Activated gamma-delta T cell treated with Interleukin-2 at 50 U/mL for 16 hours (primary cell): ENCODE results near the gene ZSCAN18.

Source experiments
- DNase-seq: peaks from one replicate; pipeline ENCODE4 v3.0.0-alpha.2; 2020

ZSCAN18 gene

DNA sequence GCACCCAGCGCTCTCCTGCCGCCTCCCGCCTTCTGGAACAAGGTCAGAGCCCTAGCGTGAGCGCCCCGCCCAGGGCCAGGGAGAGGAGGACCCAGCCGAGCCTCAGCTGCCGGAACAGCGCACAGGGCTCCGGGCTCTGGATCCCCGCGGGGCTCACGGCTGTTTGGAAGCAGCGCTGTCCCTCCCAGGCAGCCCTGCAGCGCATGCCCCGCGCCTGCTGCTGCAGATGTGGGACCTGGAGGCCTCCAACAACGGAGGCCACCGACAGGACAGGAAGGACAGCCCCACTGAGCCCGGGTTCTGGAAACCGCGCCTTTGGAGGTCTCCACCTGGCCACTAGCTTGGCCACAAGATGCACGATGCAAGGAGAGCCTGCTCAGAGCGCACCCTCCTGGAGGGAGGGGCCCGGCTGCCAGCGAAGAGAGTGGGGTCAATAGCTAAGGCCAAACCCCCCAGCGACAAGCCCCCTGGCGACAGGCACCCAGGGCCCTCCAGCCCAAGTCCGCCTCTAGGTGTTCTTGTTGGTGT, 12.6 kb downstream of the ZSCAN18 start:
- DNase-seq = no peak

DNA sequence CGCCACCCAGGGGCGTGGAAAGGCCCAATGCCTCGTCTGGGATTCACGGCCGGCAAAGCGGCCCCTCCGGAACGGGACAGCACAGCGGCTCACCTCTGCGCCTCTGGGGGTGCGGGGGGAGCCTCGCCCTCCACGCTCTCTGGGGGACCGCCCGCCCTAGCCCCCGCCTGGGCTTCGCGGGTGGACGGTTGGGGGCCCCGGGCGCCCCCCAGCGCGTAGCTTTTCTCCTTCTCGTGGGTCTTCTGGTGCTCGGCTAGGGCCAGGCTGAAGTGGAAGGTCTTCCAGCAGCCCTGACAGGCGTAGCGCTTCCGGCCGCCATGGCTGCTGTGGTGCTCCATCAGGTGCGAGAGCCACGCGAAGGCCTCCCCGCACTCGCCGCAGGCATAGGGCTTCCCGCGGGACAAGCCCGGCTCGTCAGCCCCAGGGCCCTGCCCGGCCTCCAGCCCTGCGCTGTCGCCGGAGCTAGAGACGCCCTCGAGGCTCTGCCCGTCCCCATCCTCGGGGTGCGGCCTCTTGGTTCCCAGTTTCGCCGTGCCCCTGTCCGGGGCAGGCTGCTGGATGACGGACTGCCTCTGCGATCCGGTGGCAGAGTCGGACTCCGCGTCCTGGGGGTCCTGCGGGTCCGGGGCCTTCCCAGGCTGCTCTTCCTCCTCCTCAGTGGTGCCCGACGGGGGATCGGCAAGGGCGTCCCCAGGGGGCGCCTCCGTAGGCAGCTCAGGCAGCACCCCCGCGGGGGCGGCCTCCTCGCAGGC, 13.3 kb downstream of the ZSCAN18 start:
- DNase-seq = no peak

DNA sequence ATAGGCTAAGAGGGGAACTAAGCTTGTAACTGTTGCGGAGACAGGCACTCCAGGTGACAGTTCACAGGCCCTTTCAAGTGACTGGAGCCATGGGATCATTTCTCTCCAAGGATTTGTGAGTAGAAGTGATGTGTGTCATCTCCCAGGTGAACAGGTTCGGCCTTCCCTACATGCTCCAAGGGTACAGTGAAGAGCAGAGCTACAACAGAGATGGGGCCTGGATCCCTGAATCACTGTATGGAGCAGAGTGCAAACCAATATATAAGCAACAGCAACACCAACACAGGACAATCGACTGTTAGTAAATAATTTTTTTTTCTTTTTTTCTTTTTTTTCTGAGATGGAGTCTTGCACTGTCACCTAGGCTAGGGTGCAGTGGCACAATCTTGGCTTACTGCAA, 15.0 kb downstream of the ZSCAN18 start:
- no peak for DNase-seq

DNA sequence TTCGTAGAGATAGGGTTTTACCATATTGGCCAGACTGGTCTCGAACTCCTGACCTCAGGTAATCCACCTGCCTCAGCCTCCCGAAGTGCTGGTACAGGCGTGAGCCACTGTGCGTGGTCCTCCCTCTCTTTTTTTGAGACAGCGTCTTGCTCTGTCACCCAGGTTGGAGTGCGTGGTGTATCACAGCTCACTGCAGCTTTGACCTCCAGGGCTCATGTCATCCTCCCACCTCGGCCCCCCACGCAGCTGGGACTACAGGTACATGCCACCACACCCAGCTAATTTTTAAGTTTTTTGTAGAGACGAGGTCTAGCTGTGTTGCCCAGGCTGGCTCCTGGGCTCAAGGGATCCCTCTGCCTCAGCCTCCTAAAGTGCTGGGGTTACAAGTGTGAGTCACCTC, 18.2 kb downstream of the ZSCAN18 start:
- DNase-seq = no peak

DNA sequence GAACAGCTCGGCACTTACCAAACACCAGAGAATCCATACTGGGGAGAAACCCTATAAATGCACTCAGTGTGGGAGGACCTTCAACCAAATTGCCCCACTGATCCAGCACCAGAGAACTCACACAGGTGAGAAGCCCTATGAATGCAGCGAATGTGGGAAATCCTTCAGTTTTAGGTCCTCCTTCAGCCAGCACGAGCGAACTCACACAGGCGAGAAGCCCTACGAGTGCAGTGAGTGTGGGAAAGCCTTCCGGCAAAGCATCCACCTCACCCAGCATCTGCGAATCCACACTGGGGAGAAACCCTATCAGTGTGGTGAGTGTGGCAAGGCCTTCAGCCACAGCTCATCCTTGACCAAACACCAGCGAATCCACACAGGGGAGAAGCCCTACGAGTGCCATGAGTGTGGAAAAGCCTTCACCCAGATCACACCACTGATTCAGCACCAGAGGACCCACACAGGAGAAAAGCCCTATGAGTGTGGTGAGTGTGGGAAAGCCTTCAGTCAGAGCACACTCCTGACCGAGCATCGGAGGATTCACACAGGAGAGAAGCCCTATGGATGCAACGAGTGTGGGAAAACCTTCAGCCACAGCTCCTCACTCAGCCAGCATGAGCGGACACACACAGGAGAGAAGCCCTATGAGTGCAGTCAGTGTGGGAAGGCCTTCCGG, 30.7 kb downstream of the ZSCAN18 start:
- DNase-seq = no peak

DNA sequence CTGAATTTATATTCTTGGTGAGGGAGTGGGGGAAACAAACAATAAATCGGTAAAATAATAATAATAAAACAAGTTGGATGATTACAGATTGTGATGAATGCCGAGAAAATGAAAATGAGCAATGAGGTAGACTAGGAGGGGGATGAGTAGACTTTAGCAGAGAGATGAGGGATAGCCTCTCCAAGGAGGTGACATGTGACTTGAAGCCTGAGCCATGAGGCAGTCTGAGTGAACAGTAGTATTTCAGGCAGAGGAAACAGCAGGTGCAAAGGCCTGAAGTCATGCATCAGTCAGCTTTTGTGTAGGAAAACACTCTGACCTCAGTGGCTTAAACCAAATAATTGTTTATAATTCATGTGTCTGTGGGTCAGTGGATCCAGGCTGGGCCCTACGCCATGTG, 34.3 kb downstream of the ZSCAN18 start:
- no peak for DNase-seq

DNA sequence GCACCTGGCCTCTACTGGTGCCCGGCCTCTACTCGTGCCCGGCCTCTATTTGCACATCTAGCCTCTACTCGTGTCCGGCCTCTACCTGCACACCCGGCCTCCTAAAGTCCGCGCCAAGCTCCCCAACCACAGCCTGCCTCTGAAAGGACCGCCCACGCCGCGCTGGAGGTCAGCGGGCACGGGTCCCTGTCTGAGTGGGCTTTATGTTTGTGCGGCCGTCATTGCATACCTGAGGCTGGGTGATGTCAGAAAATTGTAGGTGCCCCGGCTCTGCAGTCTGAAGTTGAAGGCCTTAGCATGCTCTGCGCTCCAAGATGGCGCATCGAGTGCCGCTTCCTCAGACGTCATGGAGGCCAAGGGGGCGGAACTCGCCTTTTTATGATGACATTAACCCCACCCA, 37.8 kb downstream of the ZSCAN18 start:
- no peak for DNase-seq

DNA sequence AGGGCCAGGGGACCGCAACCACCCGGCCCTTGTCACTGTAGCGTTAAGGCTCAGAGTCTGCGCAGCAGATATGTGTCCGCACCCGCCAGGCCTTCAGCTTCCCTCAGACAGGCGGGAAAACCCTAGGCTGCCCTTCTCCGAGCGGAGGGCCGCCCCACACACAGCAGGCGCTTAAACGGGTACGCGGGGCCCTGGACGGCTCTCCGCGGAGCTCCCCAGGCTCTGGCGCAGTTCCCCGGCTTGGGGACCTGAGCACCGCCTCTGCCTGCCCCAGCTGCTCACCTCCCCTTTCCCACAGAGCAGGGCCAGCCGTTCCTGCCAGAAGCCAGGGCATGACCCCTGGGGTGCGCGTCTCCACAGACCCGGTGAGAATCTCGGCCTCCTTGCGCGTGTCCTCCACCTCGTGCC, 38.4 kb downstream of the ZSCAN18 start:
- no peak for DNase-seq

DNA sequence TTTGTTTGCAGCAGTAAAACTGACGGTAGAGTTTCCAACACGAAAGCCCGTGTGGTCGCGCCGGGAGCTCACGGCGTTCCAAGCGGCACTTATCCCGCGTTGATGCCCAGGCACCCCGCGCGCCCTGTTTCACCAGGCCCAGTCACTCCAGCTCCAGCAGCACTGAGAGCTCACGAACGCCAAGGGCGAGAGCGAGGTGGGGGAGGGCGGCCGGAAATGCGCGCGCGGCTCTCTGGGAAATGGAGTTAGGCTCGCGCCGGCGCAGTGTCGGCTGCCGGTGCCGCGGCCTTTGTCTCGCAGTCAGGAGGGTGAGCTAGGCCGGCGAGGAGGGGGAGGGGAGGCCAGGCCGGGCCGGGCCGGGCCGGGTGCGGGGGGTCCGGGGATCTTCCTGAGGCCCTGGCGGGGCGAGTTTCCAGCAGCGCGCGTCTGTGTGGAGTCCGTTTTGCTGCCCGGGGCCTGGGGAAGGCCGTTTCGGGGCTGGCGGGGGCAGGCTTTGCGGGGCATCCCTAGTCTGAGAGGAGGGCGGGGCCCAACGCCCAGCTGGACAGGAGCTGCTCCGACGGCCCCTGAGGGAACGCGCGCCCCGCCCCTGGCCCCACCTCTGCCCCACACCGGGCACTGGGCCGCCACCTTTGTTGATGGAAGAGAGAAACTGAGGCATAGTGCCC, 38.9 kb downstream of the ZSCAN18 start, which contains the start of gene ZNF135:
TSS of gene ZNF135 (plus strand) at position 280 of the 668 bp plus-strand sequence. CDS start 721 bp downstream, outside the sequence.
- DNase-seq = peak; percentile 65

DNA sequence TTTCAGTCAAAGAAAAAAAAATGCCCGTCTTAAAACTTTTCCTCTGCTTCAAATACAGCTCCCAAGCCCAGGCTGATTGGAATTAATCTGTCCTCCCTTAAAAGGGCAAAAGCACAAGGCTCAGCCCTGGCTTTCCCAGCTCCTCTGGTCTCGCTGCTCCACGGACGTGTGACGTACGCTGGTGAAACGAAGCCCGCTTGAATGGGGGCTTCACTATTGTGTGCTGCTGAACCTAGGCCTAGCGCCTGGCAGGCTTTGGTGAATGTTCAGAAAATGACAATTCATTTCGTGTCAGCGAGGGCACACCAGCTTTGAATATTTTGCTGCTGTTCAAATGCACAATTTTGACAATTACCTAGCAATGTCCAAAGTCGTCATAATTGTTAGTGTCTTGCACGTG, 39.6 kb downstream of the ZSCAN18 start:
- DNase-seq = no peak

DNA sequence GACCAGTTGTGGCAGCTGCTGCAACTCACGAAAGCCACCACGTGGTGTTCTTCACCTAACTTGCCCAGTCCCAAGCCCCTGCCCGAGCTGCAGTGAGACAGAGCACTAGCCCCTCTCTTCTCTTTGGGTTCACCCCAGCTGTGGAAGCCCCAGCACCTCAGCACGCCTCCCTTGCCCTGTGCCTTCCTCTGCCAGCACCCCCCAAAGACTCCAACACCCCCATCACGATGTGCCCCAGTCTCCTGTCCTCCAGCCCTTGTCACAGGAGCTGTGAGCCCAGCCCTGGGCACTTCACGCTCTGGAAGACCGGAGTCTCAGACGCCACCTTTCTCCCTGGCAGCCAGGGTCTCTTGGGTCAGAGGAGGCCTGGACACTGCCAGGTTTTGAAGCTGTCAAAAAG, 41.2 kb downstream of the ZSCAN18 start:
- no peak for DNase-seq

DNA sequence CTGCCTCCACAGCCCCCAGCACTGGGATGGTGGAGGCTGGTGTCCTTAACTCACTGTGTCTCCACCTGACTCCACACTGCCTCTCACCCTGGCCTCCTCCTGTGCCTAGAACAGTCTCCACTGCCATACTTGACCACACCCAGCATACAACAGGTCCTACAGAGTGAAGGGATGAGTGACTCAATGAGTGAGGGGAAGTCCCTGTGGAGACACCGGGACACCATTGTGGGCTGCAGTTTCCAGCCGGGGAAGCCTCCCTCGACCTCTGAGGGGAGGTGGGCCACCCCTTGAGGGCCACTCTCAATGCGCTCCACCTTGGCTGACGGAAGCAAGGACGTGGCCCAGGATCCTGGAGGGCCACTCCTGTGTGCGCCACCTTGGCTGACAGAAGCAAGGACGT, 41.8 kb downstream of the ZSCAN18 start:
- no peak for DNase-seq

DNA sequence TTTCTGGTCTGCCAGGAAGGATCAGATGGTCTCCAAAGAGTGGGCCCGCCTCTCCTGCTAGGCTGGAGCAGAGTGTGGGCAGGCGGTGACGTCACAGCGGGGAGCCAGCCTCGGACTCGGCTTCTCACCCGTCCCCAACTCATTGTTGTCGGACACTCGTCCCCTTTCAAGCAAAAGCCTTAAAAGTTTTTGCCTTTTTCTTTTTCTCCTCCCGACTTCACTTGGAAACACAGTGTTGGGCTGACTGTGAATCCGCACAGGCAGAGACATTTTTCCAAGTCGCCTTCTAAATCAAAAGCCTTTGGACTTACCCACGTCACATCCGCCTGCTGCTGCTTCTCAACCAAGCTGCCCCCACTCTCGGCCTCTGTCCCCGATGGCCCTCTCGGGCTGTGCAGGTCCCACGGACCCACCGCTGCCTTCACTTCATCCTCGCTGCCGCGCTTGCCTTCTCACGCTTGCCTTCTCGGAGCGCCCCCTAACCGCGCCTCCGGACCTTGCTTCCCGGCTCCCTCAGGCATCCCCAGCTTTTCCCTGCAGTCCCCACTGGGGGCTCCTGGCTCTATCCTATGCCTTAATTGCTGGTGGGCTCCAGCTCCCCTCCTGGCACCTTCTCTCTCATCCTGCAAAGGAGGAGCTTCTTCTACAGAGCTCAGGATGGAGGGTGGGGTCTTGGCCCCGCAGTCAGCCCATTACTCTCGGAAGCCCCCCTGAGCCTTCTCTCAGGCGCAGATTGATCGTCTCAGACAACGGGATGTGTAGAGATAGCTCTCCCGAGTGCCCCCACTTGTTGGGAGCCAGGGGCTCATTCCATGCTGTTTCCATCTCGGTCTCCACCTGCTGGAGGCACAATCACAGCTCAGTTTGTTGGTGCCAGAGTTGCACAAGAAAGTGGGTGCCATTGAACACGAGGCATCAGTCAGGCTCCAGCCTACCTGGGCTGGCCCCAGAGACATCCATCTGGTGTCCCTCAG, 42.8 kb downstream of the ZSCAN18 start:
- no peak for DNase-seq

DNA sequence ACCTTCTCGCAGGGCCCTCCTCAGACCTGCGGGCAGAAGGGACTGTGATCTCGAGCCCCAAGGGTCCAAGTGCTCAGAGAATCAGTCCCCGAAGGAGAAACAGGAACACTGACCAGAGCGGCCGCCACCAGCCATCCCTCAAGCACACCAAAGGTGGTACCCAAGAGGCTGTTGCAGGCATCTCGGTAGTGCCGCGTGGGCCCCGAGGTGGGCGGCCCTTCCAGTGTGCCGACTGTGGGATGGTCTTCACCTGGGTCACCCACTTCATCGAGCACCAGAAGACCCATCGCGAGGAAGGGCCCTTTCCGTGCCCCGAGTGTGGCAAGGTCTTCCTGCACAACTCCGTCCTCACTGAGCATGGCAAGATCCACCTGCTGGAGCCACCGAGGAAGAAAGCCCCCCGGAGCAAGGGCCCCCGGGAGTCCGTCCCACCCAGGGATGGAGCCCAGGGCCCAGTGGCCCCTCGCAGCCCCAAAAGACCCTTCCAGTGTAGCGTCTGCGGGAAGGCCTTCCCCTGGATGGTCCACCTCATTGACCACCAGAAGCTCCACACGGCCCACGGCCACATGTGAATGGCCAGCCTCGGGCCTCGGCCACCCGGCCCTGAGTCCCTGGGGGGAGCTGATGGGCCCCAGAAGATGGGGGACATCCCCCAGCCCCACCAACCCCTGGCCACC, 44.4 kb downstream of the ZSCAN18 start:
- no peak for DNase-seq

DNA sequence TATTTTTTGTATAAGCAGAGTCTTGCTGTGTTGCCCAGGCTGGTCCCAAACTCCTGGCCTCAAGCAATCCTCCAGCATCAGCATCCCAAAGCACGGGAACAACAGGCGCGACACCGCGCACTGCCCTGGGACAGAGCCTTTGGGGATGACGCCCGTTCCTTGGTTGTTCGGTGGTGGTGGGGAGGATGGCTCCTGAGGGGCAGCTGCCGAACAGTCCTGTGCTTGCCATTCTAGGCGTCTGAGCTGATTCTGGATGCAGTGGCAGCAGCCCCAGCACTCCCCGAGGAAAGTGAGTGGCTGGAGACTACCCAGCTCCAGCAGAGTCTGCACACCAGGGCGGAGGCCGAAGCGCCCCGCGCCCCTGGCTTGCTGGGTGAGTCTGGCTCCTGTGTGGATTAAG, 45.8 kb downstream of the ZSCAN18 start:
- no peak for DNase-seq

DNA sequence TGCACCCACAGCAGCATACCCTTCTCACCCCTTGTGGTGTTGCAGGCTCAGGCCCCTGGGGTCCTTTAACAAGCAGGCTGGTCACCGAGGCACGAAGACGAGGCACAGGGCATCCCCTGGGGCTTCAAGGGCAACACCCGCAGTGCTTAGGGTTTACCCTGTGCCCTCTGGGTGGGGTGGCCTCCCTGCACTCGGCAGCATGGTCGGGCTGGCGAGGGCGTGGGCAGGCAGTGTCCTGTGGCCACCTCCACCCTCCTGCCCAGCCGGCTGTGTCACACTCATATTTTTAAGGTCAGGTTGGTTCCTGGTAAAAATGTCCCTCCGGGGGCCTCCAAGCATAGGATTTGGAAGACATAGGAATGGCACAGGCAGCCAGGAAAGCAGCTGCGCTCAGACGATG, 50.4 kb downstream of the ZSCAN18 start:
- no peak for DNase-seq

DNA sequence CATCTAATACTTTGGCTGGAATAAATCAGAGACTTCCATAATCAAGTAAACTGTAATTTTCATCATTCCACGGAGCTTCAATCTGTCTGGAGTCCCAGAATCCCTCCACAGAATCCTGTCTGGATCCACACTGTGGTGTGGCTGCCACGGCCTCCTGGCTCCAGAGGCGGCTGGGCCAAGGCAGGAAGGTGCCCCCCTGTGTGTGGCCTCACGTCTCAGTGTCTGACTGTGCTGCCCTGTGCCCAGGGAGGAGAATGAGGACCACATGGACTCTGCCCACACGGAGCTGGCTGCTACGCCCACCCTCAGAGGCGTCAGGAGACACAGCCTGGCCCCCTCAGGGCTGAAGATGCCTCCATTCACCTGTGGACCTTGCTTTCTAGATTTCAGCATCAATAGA, 51.2 kb downstream of the ZSCAN18 start:
- DNase-seq = no peak

DNA sequence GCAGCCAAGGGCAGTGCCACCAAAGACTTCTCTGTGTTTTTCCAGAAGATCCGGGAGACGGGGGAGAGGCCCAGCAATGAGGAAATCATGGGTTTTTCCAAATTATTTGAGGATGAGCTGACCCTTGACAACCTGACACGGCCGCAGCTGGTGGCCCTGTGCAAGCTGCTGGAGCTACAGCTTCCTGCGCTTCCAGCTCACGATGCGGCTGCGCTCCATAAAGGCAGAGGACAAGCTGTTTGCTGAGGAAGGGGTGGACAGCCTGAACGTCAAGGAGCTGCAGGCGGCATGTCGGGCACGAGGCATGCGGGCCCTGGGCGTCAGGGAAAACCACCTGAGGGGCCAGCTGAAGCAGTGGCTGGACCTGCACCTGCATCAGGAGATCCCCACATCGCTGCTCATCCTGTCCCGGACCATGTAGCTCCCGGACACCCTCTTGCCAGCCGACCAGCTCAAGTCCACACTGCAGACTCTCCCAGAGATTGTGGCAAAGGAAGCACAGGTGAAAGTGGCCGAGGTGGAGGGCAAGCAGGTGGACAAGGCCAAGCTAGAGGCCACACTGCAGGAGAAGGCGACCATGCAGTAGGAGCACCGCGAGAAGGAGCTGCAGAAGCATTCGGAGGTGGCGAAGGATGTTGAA, 52.5 kb downstream of the ZSCAN18 start:
- DNase-seq = no peak

DNA sequence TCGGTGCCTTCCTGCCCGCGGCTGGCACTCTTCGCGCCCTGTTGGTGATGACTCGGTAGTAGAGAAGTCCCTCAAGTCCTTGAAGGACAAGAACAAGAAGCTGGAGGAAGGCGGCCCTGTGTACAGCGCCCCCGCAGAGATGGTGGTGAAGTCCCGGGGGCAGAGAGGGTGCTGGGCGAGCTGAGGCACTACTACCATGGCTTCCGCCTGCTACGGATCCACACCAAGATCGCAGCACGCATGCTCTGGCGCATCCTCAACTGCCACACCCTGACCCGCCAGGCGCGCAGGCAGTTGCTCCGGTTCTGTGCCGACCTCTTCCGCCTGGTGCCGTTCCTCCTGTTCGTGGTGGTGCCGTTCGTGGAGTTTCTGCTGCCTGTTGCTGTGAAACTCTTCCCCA, 53.1 kb downstream of the ZSCAN18 start:
- DNase-seq = no peak

DNA sequence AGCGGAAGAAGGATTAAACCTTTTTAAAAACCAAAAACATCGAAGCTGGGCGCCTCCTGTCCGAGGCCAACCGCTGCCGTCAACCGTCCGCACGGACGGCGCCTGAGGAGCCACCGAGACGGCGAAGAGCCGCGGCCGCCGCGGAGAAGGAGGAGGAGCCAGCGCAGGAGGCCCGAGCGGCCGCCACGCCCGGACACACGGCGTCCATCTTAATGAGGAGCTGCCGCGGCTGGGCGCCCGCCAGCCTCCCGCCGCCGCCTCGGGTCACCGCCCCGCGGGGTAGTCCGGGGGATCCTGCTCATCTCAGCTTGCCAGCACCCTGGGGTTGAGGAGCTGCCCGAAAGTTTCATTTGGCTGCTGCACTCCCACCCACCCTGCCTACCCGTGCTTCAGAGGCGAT, 53.6 kb downstream of the ZSCAN18 start:
- DNase-seq = no peak
